Measurements from ENCODE around the gene MBD3L5.

Gene MBD3L5

GRCh38 chr19:6999933-7000332 is 30.4 kb upstream of the MBD3L5 start:
- TF ChIP-seq CTCF (conservative IDR thresholded peaks at IDR 0.05; ENCODE audit: low read depth, low read length): no peak
- H3K4me3 ChIP-seq (ENCODE audit: low read length): no peak overlapping the region
- no peak for DNase-seq (ENCODE audit: low read depth)

- no peak overlapping the region for H3K4me3 ChIP-seq (ENCODE audit: low read length)
- no peak for TF ChIP-seq CTCF (conservative IDR thresholded peaks at IDR 0.05; ENCODE audit: low read depth, low read length)
- DNase-seq (ENCODE audit: low read depth): no peak
Observed at GRCh38 chr19:7000333-7000732, 30.0 kb upstream of the MBD3L5 start.

- no peak for TF ChIP-seq CTCF (conservative IDR thresholded peaks at IDR 0.05; ENCODE audit: low read depth, low read length)
- H3K4me3 ChIP-seq (ENCODE audit: low read length): no peak overlapping the region
- no peak for DNase-seq (ENCODE audit: low read depth)
Observed at GRCh38 chr19:7000816-7001215, 29.6 kb upstream of the MBD3L5 start.

GRCh38 chr19:7004313-7004931 is 26.0 kb upstream of the MBD3L5 start:
- TF ChIP-seq CTCF (conservative IDR thresholded peaks at IDR 0.05; ENCODE audit: low read depth, low read length): peak; percentile 77
- DNase-seq (ENCODE audit: low read depth): peak; percentile 5
- no peak overlapping the region for H3K4me3 ChIP-seq (ENCODE audit: low read length)

GRCh38 chr19:7006135-7006704 is 24.2 kb upstream of the MBD3L5 start:
- no peak for TF ChIP-seq CTCF (conservative IDR thresholded peaks at IDR 0.05; ENCODE audit: low read depth, low read length)
- H3K4me3 ChIP-seq (ENCODE audit: low read length): no peak overlapping the region

GRCh38 chr19:7007859-7008258 is 22.5 kb upstream of the MBD3L5 start:
- no peak overlapping the region for H3K4me3 ChIP-seq (ENCODE audit: low read length)
- no peak for DNase-seq (ENCODE audit: low read depth)
- TF ChIP-seq CTCF (conservative IDR thresholded peaks at IDR 0.05; ENCODE audit: low read depth, low read length): no peak

More at GRCh38 chr19:7006135-7006704, 24.2 kb upstream of the MBD3L5 start:
- no peak for DNase-seq (ENCODE audit: low read depth)

Data from retinal pigment epithelial cell (primary cell).